HG03108 (cell line): ENCODE data around the gene USP40.

ENCODE experiments used
- ATAC-seq: cut with Tn5 transposase; IDR thresholded peaks from one replicate; pipeline ENCODE4 v1.9.1; 2021; ENCODE audit warnings: moderate library complexity; ENCODE audit not compliant: unreplicated experiment

The USP40 gene

GRCh38 chr2:233479616-233480489 lies 86.7 kb downstream of the USP40 start:
- ATAC-seq = no peak

GRCh38 chr2:233477548-233478433 lies 88.8 kb downstream of the USP40 start:
- ATAC-seq = no peak

- ATAC-seq = no peak
Measured at GRCh38 chr2:233476651-233477547, 89.7 kb downstream of the USP40 start.

GRCh38 chr2:233476063-233476410 lies 90.5 kb downstream of the USP40 start:
- no peak for ATAC-seq

- no peak for ATAC-seq
Measured at GRCh38 chr2:233474308-233475160, 92.0 kb downstream of the USP40 start.

GRCh38 chr2:233473878-233474277 lies 92.7 kb downstream of the USP40 start:
- no peak for ATAC-seq

- no peak for ATAC-seq
Measured at GRCh38 chr2:233473386-233473791, 93.2 kb downstream of the USP40 start.

- ATAC-seq = no peak
Measured at GRCh38 chr2:233471291-233472035, 95.1 kb downstream of the USP40 start.

GRCh38 chr2:233470839-233471238 lies 95.7 kb downstream of the USP40 start:
- no peak for ATAC-seq

- ATAC-seq = no peak
Measured at GRCh38 chr2:233470011-233470687, 96.4 kb downstream of the USP40 start.

- ATAC-seq = no peak
Measured at GRCh38 chr2:233469261-233470010, 97.1 kb downstream of the USP40 start.

- ATAC-seq = no peak
Measured at GRCh38 chr2:233468741-233469110, 97.9 kb downstream of the USP40 start.

GRCh38 chr2:233468047-233468740 lies 98.4 kb downstream of the USP40 start:
- no peak for ATAC-seq

GRCh38 chr2:233466991-233467603 lies 99.5 kb downstream of the USP40 start:
- ATAC-seq = no peak

- ATAC-seq = no peak
Measured at GRCh38 chr2:233464531-233465240, 101.9 kb downstream of the USP40 start.

GRCh38 chr2:233464056-233464455 lies 102.5 kb downstream of the USP40 start:
- ATAC-seq = no peak
